ENCODE results near the gene ABHD16A. TPM values are rescaled to one million over a fixed set of nuclear protein-coding genes. Genes with fewer than 3 reads are reported as not detected.

Gene ABHD16A
- total and polyA plus RNA-seq, 2 of the 13 experiments (the other 11 are each of a cell fraction or from before 2014, with no cell fraction given): 43.5 to 45.4 TPM

DNA sequence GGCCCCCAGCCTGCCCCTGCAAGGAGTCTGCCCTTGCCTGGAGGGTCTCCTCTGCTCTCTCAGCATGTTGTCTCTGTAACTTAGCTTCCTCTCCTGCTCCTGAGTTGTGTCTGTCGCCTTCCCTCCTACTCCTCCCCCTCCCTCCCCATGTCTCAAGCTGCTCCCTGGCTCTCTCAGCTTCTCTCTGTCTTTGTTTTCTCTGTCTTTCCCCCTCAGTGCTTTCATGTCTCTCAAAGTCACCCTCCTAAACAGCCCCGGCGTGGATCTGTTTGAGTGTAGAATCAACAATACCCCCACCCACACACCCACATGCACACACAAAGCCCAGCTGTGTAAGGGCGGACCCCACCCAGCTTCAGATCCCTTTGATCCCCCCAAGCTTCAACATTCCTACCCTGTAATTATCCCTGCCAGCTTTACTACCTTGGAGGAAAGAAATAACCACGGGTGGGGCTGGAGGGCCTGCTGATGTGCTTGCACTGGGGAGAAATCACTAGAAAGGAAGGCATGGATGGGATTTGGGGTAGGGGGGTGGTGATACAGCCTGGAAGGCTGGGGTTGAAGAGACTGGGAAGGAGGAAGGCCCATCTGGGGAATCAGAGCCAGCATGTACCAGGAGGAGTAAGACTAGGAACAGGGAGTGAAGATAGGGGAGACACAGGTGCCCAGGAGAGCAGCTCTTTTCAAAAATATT is 11.0 kb upstream of the ABHD16A start (continued):
- TF ChIP-seq, protein P1, sequence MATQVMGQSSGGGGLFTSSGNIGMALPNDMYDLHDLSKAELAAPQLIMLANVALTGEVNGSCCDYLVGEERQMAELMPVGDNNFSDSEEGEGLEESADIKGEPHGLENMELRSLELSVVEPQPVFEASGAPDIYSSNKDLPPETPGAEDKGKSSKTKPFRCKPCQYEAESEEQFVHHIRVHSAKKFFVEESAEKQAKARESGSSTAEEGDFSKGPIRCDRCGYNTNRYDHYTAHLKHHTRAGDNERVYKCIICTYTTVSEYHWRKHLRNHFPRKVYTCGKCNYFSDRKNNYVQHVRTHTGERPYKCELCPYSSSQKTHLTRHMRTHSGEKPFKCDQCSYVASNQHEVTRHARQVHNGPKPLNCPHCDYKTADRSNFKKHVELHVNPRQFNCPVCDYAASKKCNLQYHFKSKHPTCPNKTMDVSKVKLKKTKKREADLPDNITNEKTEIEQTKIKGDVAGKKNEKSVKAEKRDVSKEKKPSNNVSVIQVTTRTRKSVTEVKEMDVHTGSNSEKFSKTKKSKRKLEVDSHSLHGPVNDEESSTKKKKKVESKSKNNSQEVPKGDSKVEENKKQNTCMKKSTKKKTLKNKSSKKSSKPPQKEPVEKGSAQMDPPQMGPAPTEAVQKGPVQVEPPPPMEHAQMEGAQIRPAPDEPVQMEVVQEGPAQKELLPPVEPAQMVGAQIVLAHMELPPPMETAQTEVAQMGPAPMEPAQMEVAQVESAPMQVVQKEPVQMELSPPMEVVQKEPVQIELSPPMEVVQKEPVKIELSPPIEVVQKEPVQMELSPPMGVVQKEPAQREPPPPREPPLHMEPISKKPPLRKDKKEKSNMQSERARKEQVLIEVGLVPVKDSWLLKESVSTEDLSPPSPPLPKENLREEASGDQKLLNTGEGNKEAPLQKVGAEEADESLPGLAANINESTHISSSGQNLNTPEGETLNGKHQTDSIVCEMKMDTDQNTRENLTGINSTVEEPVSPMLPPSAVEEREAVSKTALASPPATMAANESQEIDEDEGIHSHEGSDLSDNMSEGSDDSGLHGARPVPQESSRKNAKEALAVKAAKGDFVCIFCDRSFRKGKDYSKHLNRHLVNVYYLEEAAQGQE (IDR thresholded peaks at IDR 0.05; ENCODE audit: borderline replicate concordance in 1 of 2, low read depth in 1 of 2, low read length in 2 of 2): no peak
- TF ChIP-seq, protein P2, sequence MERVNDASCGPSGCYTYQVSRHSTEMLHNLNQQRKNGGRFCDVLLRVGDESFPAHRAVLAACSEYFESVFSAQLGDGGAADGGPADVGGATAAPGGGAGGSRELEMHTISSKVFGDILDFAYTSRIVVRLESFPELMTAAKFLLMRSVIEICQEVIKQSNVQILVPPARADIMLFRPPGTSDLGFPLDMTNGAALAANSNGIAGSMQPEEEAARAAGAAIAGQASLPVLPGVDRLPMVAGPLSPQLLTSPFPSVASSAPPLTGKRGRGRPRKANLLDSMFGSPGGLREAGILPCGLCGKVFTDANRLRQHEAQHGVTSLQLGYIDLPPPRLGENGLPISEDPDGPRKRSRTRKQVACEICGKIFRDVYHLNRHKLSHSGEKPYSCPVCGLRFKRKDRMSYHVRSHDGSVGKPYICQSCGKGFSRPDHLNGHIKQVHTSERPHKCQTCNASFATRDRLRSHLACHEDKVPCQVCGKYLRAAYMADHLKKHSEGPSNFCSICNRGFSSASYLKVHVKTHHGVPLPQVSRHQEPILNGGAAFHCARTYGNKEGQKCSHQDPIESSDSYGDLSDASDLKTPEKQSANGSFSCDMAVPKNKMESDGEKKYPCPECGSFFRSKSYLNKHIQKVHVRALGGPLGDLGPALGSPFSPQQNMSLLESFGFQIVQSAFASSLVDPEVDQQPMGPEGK (CRISPR knock-in tag; IDR thresholded peaks at IDR 0.05): peak; percentile 62
- TF ChIP-seq, protein P3, sequence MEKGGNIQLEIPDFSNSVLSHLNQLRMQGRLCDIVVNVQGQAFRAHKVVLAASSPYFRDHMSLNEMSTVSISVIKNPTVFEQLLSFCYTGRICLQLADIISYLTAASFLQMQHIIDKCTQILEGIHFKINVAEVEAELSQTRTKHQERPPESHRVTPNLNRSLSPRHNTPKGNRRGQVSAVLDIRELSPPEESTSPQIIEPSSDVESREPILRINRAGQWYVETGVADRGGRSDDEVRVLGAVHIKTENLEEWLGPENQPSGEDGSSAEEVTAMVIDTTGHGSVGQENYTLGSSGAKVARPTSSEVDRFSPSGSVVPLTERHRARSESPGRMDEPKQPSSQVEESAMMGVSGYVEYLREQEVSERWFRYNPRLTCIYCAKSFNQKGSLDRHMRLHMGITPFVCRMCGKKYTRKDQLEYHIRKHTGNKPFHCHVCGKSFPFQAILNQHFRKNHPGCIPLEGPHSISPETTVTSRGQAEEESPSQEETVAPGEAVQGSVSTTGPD (CRISPR knock-in tag; IDR thresholded peaks at IDR 0.05): no peak
- TF ChIP-seq ZFP62 (CRISPR knock-in tag; IDR thresholded peaks at IDR 0.05): no peak
- TF ChIP-seq CCAR2 (optimal IDR thresholded peaks at IDR 0.05; ENCODE audit: low read depth, low read length): peak; percentile 76
- TF ChIP-seq, protein P4, sequence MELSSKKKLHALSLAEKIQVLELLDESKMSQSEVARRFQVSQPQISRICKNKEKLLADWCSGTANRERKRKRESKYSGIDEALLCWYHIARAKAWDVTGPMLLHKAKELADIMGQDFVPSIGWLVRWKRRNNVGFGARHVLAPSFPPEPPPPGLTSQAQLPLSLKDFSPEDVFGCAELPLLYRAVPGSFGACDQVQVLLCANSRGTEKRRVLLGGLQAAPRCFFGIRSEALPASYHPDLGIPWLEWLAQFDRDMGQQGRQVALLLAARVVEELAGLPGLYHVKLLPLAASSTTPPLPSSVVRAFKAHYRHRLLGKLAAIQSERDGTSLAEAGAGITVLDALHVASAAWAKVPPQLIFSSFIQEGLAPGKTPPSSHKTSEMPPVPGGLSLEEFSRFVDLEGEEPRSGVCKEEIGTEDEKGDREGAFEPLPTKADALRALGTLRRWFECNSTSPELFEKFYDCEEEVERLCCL (CRISPR knock-in tag; IDR thresholded peaks at IDR 0.05; ENCODE audit: borderline replicate concordance): no peak
- peak; percentile 31 for TF ChIP-seq XRCC5 (optimal IDR thresholded peaks at IDR 0.05; ENCODE audit: low read length)
- no peak for TF ChIP-seq ZC3H4 (CRISPR knock-in tag; IDR thresholded peaks at IDR 0.05; ENCODE audit: borderline replicate concordance)
- no peak for TF ChIP-seq ISX (CRISPR knock-in tag; conservative IDR thresholded peaks at IDR 0.05)
- TF ChIP-seq TCF7 (IDR thresholded peaks at IDR 0.05; ENCODE audit: low read depth): peak; percentile 71
- no peak for TF ChIP-seq SRSF1 (optimal IDR thresholded peaks at IDR 0.05; ENCODE audit: low read depth, low read length)
- TF ChIP-seq PHB2 (IDR thresholded peaks at IDR 0.05; ENCODE audit: partially characterized antibody): no peak
- no peak for TF ChIP-seq PHF5A (CRISPR knock-in tag; IDR thresholded peaks at IDR 0.05; ENCODE audit: low read depth, unreplicated experiment)
- peak; percentile 36 for TF ChIP-seq TEAD3 (CRISPR knock-in tag; optimal IDR thresholded peaks at IDR 0.05; ENCODE audit: borderline replicate concordance)
- TF ChIP-seq STAG1 (CRISPR knock-in tag; IDR thresholded peaks at IDR 0.05): no peak
- no peak for TF ChIP-seq ZC3H13 (CRISPR knock-in tag; IDR thresholded peaks at IDR 0.05)
- TF ChIP-seq REL (CRISPR knock-in tag; conservative IDR thresholded peaks at IDR 0.05): no peak
- TF ChIP-seq, protein P5, sequence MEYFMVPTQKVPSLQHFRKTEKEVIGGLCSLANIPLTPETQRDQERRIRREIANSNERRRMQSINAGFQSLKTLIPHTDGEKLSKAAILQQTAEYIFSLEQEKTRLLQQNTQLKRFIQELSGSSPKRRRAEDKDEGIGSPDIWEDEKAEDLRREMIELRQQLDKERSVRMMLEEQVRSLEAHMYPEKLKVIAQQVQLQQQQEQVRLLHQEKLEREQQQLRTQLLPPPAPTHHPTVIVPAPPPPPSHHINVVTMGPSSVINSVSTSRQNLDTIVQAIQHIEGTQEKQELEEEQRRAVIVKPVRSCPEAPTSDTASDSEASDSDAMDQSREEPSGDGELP (IDR thresholded peaks at IDR 0.05; ENCODE audit: borderline replicate concordance, low read depth): peak; percentile 45; the same call in 1 of the 2 replicates
- peak; percentile 30; the same call in 1 of the 2 replicates for TF ChIP-seq TBX2 (CRISPR knock-in tag; IDR thresholded peaks at IDR 0.05; ENCODE audit: borderline replicate concordance)
- no peak for TF ChIP-seq NFE2L2 (IDR thresholded peaks at IDR 0.05; ENCODE audit: low read length)
- no peak for TF ChIP-seq SAP130 (CRISPR knock-in tag; IDR thresholded peaks at IDR 0.05; ENCODE audit: low read depth)
